NCI-H1694 treated with DMSO at 0.1 percent for 48 hours (cell line): Measurements from ENCODE around the gene F2RL2.
A peak's percentile ranks its signal among the peaks of the same experiment; 100 is the strongest.

Source experiments
- DNase-seq: peaks from one replicate; lab custom pipeline; 2025; lab: John Stamatoyannopoulos, UW

F2RL2 gene, protein sequence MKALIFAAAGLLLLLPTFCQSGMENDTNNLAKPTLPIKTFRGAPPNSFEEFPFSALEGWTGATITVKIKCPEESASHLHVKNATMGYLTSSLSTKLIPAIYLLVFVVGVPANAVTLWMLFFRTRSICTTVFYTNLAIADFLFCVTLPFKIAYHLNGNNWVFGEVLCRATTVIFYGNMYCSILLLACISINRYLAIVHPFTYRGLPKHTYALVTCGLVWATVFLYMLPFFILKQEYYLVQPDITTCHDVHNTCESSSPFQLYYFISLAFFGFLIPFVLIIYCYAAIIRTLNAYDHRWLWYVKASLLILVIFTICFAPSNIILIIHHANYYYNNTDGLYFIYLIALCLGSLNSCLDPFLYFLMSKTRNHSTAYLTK

DNA sequence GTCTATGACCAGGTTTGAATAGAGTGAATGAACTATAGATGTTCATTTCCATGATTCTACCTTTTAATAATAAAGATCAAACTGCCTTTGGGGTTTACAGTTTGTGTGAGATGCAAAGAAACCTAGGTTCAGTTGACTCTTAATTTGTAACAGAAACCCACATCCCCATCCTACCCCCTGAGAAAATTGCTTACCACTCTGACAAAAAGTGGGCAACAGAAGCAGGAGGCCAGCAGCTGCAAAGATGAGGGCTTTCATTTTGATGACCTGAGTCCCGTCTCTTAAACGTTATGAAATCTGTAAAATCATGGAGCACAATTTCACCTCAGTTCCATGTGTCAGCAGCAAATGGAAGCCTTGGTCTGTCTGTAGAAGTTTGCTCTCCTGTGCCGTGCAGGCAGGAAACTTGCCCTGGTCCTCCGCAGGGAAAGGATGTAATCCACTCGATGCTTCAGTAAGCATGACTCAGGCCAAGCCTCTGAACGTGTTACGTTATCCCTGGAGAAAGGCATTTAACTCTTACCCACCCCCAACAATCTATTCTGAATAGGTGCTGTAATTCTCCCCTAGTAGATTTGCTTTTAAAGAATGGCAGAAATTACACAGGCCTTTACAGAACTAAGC lies at the start of gene F2RL2:
Gene F2RL2, minus strand, starts transcription at position 431 of the 624 bp plus-strand sequence. Its CDS starts 173 bp downstream, at position 258.
- no peak for DNase-seq

DNA sequence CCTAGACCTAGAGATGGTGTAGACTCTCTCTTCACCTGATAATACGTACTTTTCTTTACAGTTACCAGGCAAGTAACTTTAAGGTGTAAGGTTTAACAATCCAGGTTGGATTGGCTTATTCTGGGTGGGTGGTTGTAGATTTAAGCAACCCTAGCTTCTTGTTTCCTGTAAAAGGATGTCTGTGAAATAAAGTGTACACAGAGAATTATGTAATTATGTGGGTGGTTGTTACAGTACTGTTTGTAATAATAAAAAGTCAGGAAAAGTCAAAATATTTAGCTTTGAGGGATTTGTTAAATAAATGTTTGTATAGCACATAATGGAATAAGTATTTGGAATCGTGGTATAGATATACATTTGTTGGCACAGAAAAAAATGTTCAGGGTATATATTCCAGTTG lies 49.0 kb upstream of the F2RL2 start:
- DNase-seq: no peak

DNA sequence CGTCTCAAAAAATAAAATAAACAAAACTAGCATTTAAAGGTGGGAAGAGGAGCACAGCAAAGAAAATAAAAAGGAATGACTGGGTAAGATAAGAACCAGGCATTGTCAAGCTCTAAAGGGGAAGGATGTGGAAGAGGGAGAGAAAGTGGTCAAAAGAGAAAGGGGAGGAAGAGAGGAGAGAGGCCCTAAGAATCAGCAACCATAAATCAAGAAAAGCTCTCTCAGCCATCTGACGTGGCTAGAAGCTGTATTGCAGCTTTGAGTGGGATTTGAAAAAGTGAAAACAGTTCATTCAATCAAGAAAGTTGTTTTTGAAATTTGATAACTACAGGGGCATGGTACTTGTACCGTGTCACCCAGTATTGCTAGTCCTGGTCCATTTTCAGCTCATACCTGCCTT lies 47.3 kb upstream of the F2RL2 start:
- no peak for DNase-seq

DNA sequence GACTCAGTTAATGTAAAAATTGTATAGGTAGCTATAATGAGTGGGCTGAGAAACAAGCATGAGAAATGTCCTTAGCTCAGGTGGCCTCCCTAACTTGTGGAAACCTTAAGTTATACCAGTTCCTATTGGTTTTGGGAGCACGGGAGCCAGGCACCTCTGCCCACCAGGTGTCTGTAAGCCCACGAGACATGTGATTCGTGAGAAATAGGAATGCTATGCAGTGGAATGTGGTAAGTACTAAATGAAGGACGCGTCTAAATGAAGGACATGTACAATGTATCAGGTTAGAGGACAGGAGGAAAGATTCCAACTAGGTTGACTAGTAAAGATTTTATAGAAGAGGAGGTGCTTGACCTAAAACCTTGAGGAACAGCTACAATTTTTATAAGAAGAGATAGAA lies 46.0 kb upstream of the F2RL2 start:
- no peak for DNase-seq

DNA sequence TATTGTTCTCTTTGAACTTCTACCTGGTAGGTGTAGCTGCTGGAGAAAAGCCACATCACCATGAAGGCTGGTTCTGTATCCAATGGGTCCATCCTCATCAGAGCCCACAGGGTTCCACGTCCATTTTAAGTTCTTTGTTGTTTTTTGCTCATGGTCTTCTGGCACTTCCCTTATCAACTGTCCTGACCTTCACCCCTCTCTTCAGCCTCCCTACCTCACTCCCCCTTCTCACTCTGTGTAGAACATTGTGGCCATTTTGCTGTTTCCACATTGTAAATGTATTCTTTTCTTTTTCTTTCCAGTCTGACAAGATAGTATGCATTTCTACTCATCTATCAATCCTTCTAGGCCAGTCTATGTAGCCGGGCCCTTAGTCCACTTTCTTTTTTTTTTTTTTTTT lies 44.3 kb upstream of the F2RL2 start:
- no peak for DNase-seq

DNA sequence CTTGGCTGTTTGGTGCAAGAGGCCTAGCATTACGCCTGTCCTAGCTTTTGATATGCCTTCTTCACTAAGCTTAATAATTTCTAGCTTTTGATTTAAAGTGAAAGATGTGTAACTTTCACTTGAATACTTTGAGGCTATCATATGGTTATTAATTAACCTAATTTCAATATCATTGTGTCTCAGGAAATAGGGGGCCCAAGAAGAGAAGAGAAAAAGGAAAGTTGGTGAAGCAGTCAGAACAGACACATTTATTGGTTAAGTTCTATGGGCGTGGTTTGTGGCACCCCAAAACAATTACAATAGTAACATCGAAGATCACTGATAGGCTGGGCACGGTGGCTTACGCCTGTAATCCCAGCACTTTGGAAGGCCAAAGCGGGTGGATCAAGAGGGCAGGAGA lies 40.9 kb upstream of the F2RL2 start:
- DNase-seq: no peak

DNA sequence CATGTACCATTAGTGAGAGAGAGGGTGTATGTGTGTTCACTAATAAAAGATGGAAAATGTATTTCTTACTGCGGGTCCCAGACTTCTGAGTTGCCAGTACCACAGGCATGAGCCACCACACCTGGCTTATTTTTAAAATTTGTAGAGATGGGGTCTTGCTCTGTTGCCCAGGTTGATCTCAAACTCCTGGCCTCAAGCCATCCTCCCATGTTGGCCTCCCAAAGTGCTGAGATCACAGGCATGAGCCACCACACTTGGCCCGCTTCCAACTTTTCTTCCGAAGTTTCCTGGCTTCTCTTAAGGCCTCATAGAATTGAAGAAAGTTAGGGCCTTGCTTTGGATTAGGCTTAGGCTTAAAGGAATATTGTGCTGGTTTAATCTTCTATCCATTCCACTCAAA lies 40.4 kb upstream of the F2RL2 start:
- no peak for DNase-seq

DNA sequence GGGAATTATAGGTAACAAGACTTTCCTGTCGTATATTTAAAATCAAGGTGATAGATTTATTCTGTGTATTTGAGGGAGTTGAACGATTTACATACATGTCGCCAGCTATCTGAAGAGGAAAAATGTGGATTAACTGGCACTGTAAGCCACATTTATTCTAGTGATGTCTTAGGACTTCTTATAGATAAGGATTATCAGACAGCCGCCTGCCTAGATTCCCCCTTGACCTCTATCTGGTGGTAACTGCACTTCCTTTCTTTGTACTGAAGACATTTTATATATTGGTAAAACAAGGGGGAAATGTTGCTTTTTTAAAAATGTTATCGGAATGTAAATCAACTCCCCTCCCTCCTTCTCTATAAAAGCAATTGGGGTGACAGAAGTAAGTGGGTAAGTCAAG lies 39.3 kb upstream of the F2RL2 start:
- no peak for DNase-seq

DNA sequence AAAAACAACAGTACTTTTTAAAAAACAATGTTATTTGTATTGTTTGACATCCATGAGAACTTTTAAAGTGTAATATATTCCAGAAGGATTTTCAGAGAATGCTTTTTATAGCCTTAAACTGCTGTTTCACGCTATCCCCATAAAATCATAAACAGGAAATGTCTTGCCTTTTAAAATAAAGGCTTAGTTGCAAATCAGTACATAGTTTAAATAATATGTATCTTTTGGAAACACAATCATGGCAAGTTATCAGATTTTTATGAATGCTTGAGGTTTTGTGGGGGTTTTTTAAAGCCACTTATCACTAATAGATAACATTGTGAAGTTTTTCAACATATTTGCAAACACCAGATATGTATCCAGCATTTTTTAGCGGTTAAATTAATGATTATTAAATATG lies 37.2 kb upstream of the F2RL2 start:
- no peak for DNase-seq

DNA sequence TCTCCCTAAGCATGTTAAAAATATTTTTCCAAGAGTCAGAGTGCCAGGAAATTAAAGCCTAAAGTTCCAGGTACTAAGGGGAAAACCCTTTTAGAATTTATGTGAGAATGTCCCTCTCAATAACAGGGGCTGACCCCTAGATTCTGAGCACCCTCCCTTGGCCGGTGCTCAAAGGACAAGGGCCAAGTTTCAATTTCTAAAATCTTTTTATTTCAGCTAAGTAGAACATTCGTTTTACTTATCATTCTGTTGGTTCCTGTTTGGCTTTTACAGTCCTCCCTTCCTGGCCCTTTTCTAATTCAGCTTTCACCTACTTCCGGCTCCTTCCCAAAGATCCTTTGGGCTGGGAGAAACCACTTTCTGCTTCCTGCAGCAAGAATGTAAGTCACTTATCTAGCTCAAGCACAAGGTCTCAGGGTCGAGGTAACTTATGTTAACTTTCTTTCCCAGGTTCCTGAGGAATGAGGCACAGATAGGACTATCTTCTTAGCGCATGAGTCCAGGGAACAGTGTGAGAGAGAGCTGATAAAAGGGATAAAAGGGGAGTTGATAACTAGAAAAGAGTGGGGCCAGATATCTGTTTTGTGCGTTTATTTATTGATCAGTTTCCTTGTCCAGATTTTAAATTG lies 34.6 kb upstream of the F2RL2 start:
- no peak for DNase-seq

DNA sequence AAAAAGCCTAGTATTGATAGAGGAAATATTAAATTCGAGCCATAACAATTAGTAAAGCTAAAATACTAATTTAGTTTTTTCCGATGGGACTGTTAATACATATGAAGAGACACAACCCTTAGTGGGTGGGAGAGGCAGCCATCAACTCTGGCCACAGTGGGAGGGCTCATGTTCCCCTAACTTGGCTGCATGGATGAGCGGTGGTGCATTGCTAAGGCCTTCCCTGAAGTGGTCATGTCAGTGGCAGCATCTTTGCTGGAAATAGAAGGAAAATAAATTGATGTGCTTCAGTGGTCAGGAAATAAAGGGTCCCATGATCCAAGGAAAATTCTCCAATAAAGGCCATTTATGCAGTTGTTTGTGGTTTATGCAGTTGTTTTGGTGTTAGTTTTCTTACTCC lies 33.9 kb upstream of the F2RL2 start:
- no peak for DNase-seq

DNA sequence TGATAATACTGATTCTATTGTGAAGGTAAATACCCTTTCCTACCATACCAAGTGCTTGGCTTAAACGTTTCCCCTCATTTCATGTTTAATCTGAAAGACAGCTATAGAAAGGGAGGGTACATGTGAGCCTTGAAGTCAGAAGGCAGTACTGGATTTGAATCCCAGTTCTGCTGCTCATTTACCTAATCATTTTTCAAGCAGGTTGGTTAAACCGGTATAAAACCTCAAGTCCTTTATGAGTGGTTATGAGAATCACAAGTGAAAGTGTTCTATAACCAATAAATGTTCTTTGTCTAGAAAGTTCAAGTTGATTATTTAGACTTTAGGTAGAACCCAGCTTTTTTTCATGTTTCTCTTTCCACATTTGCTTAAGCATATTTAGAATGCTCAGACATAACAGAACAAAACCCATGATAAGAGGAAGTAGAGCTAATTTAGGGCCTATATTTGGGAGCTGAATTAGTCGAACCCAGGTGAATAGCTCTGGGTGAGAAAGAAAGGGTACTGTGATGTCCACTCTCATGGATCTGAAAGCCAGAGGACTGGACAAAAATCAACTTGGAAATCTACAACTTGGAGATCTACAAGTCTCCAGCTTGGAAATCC lies 29.7 kb upstream of the F2RL2 start:
- DNase-seq: no peak

DNA sequence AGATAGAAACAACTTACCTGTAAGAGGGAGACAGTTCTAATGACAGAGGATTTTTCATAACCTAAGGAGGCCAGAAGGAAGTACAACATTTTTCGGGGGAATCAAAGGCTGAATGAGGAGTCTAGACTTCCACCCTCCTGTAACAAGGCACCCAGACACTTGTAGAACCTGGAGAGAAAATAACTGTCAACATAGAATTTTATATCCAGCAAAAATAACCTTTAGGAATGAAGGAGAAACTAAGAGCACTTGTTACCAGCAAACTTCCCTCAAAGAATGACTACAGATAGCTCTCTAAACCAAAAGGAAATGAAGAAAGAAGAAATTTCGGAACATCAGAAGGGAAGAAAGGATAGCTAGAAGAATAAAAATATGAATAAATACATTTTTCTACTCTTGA lies 25.9 kb upstream of the F2RL2 start:
- DNase-seq: no peak

DNA sequence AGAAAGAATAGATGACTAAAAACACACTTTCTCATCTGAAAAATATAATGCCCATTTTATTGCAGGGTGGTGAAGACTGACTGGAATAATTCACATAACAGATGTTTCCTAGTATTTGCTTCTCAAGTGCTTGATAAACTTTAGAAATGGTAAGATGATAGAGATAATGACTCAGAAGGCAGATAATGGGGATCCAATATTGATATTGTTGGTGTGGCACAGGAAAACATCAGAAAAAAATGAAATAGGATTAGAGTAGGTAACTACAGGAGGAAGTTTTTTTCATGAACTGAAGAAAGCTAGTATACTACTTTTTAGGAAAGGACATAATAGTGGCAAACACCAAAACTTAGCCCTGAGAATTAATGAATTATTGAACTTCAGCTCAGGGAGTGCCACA lies 20.2 kb upstream of the F2RL2 start:
- no peak for DNase-seq

DNA sequence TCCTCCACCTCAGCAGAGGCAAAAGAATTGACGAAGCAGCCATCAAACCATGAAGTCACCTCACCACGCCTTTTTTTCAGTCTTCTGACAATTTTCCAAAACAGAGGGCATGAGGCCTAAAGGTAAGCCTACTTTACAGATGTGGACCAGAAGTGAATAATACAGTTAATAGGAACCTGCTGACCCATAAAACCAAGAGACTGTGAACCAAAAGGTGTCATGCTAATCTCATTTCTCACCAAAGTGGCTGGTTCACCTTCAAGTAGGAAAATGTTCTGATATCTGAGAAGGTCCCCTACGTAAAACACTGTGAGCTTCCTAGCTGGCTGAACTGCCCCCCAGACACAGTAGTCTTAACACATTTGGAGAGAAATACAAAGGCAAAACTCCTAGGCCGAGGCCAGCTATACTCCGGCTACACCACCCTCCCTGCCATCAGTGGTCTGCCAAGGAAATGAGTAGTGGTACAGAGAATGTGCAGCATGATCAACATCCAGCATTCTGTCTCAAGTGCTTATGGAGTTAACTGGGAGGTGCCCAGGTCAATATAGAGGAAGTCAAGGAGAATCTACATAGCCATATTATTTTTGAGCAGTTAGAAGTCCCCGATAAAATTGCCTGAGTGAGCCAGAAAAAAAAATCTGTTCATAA lies 19.3 kb upstream of the F2RL2 start:
- DNase-seq: no peak

DNA sequence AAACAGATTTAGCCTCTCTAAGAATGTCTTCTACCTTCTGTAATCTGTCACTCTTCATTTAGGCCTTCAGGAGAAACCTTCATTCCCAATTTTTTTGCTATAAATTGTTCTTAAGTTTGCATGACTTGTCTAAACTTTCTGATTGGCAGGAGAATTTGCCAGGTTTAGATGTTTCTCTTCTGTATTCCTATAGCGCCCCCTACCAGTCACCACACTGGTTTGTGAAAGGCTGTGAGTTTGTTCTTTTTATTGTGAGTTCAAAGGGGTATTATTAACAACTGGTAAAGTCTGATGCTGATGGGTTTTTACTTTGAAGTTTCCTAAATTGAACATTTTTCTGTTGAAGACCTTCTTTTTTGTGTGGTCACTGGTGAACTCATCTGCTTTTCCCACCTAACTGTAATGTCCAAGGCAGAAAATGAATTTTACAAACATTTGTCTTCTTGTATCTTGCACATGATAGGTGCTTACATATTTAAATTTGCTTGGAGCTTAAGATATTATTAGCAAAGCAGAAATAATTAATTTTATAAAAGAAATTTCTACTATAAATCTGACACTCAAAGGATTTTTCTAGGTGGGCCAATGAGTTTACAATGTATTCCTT lies 18.4 kb upstream of the F2RL2 start:
- DNase-seq: peak; percentile 20

DNA sequence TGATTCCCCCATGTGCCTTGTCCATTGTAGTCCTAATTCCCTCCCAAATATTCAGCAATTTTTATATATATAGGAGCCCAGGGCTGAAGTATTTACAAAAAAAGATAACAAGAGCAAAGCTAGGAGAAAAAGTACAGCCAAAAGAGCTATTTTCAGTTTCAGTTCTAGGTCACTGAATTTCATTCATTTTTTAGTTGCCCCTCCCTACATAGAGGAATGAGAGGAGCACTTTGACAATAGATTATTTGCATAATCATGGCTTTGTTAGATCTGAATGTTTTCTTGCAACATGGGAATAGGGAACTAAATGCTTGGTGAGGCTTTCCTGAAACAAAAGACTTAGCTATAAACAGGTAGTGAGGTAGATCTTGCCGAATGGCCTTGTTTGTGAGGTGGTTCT lies 15.3 kb upstream of the F2RL2 start:
- no peak for DNase-seq

DNA sequence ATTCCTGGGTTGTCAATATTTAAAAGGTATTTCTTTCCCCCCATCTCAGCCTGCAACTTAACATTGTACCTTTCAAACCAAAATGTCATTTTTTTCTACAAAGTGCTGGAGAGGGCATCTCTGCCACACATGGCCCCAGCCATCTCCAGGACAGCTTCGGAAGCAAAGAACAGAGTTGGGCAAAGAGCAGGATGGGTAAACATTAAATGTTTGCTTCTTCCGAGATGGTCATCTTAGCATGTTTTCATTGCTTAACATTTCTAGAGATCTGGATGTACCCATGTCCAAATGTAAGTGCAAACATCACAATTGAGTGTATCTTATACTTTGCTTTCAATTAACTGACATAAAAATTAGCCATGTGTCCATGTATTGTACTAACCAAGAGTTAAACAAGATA lies 14.3 kb upstream of the F2RL2 start:
- no peak for DNase-seq

DNA sequence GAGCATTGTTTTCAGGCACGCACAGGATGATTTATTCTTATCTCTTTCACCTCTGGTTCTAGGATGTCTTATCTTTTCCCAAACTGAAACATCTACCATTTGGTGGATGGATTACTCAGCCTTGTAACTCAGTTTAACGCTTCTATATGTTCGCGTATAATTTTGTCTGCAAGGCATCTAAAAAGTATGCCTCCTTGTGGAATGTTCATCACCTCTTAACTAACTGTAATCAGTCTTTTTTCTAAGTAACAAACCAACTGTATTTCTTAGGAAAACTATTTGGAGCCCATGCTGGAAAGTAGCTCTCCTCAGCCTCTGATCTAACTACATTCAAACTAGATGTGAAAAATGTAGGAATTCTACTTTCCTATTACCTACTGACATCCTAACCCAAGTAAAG lies 11.5 kb upstream of the F2RL2 start:
- DNase-seq: no peak

DNA sequence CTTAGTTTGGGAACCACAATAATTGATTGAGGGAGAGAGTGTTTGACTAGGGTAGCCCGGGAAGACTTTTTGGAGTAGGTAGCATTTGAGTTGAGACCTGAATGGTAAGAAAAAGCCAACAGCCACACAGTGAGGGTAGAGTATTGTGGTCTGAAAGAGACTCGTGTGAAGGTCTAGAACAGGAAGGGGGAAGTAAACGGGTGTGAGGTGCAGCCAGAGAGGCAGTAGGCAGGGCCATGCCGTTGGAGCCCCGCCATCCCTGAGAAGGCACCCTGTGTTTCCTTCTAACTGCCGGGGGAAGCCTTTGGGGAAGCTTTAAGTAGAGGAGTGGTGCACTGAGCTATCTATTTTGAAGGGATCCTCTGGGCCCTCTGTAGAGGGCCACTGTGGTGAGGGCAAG lies 3.5 kb upstream of the F2RL2 start:
- no peak for DNase-seq

DNA sequence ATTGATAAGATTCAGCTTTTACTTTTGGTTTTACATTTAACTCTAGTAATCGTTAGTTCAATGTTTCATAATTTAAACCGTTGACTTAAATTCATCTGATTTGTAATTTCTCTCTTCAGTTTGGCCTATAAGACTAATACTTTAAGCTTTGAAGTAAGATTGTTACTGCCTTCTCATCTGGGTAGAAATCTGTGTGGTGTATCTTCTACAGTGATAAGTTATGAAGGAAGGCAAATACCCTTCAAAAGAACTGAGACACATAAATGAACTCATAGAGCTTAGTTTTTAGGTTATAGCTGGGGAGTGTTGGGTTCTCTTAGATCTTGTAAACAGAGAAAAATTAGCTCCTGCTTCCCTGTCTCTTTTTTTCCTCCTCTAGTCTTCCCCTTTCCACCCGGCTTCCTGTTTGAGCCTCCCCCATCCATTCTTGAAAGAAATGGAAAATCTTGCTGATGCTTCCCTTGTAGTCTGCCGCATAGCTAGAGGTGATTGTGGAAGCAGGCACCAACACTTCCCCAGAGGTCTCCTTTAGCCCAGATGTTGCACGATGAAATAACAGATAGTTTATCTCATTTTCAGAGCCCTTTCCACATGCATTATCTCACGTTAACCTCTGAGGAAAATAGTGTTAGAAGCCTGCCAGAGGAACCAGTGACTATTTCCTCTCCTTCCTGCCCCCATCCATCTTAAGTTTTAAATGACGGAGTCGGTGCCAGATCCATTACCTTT lies 2.0 kb upstream of the F2RL2 start:
- no peak for DNase-seq
